ENCODE results near the gene DNMBP. TPM values are rescaled to one million over a fixed set of nuclear protein-coding genes. Genes with fewer than 3 reads are reported as not detected.

The DNMBP gene
- total RNA-seq, 2 experiments from 2014 or later: 2.2 to 2.3 TPM

- H3K9me3 ChIP-seq (ENCODE audit: control insufficient read depth in 1 of 2, insufficient read depth in 1 of 2, low read length in 2 of 2): no peaks in the 10 kb centered on the region
- no peak overlapping the region for H3K27ac ChIP-seq (ENCODE audit: low read depth in 1 of 2, low read length in 2 of 2)
- Mint-ChIP-seq H3K4me3 (no peak overlapping the region), H3K9me3 (no peaks in the 10 kb centered on the region), H3K36me3 (ENCODE audit: low read depth) (no peaks in the 10 kb centered on the region), H3K4me1 (ENCODE audit: low read depth) (no peaks in the 10 kb centered on the region), H3K27me3 (no peaks in the 10 kb centered on the region), H3K27ac (no peak overlapping the region)
- TF ChIP-seq CTCF (IDR thresholded peaks at IDR 0.05): no peak
- H3K4me3 ChIP-seq (ENCODE audit: low read length): no peak overlapping the region
- ChIA-PET POLR2A (no interaction called here), CTCF (no interaction called here)
- H3K27me3 ChIP-seq (ENCODE audit: control insufficient read depth in 1 of 2, insufficient read depth in 2 of 2, low read length in 2 of 2): no peaks in the 10 kb centered on the region
- DNase-seq (no peak), ATAC-seq (ENCODE audit: poor library complexity) (no peak)
- intact Hi-C loops (cut with DNase I, micrococcal nuclease): no loop called here
- H3K4me1 ChIP-seq (ENCODE audit: insufficient read depth, low read length): no peaks in the 10 kb centered on the region
- H3K36me3 ChIP-seq (ENCODE audit: insufficient read depth, low read length): no peaks in the 10 kb centered on the region
These were observed 25.3 kb downstream of the DNMBP start for GRCh38 chr10:99984211-99985034.

GRCh38 chr10:99983280-99983988, 26.3 kb downstream of the DNMBP start:
- ChIA-PET POLR2A (no interaction called here), CTCF (no interaction called here)
- no peak overlapping the region for H3K4me3 ChIP-seq (ENCODE audit: low read length)
- H3K4me1 ChIP-seq (ENCODE audit: insufficient read depth, low read length): no peaks in the 10 kb centered on the region
- no peak overlapping the region for H3K27ac ChIP-seq (ENCODE audit: low read depth in 1 of 2, low read length in 2 of 2)
- Mint-ChIP-seq H3K27ac (no peak overlapping the region), H3K36me3 (ENCODE audit: low read depth) (no peaks in the 10 kb centered on the region), H3K9me3 (no peaks in the 10 kb centered on the region), H3K27me3 (no peaks in the 10 kb centered on the region), H3K4me1 (ENCODE audit: low read depth) (no peaks in the 10 kb centered on the region), H3K4me3 (no peak overlapping the region)
- no peaks in the 10 kb centered on the region for H3K36me3 ChIP-seq (ENCODE audit: insufficient read depth, low read length)
- ATAC-seq (ENCODE audit: poor library complexity): no peak
- H3K27me3 ChIP-seq (ENCODE audit: control insufficient read depth in 1 of 2, insufficient read depth in 2 of 2, low read length in 2 of 2): no peaks in the 10 kb centered on the region
- intact Hi-C loops (cut with DNase I, micrococcal nuclease): no loop called here
- no peak for TF ChIP-seq CTCF (IDR thresholded peaks at IDR 0.05)
- no peak for DNase-seq
- H3K9me3 ChIP-seq (ENCODE audit: control insufficient read depth in 1 of 2, insufficient read depth in 1 of 2, low read length in 2 of 2): no peaks in the 10 kb centered on the region

- DNase-seq: no peak
- H3K27ac Mint-ChIP-seq: no peak overlapping the region
- Histone ChIP-seq H3K4me1 (ENCODE audit: insufficient read depth, low read length) (no peaks in the 10 kb centered on the region), H3K4me3 (ENCODE audit: low read length) (no peak overlapping the region), H3K27me3 (ENCODE audit: control insufficient read depth in 1 of 2, insufficient read depth in 2 of 2, low read length in 2 of 2) (no peaks in the 10 kb centered on the region), H3K36me3 (ENCODE audit: insufficient read depth, low read length) (no peaks in the 10 kb centered on the region), H3K9me3 (ENCODE audit: control insufficient read depth in 1 of 2, insufficient read depth in 1 of 2, low read length in 2 of 2) (no peaks in the 10 kb centered on the region), H3K27ac (ENCODE audit: low read depth in 1 of 2, low read length in 2 of 2) (no peak overlapping the region)
- ChIA-PET CTCF (no interaction called here), POLR2A (no interaction called here)
- no peaks in the 10 kb centered on the region for H3K36me3 Mint-ChIP-seq (ENCODE audit: low read depth)
- no peak overlapping the region for H3K4me3 Mint-ChIP-seq
- no peaks in the 10 kb centered on the region for H3K9me3 Mint-ChIP-seq
- H3K4me1 Mint-ChIP-seq (ENCODE audit: low read depth): no peaks in the 10 kb centered on the region
- no peaks in the 10 kb centered on the region for H3K27me3 Mint-ChIP-seq
- intact Hi-C loops (cut with DNase I, micrococcal nuclease): no loop called here
- no peak for ATAC-seq (ENCODE audit: poor library complexity)
- no peak for TF ChIP-seq CTCF (IDR thresholded peaks at IDR 0.05)
These were observed 27.0 kb downstream of the DNMBP start for GRCh38 chr10:99982728-99983127.
